Ovary (tissue), 9 donors: Measurements from ENCODE around the gene MAP3K7CL. TPM values are rescaled to one million over a fixed set of nuclear protein-coding genes. Genes with fewer than 3 reads are reported as not detected.

Experiments used
- DNase-seq, 5 donors: peaks; one replicate each; pipeline ENCODE4 v3.0.0-alpha.2; 2019 to 2020
- H3K27ac ChIP-seq, 2 donors: fragments of 200-600 bp; one replicate each; pipeline versions ENCODE4 v1.5.1 to v1.8.0; 2019 to 2022
- H3K27me3 ChIP-seq: fragments of 200-600 bp; one replicate; pipeline ENCODE4 v1.8.0; 2022
- H3K36me3 ChIP-seq: fragments of 200-600 bp; sonication (generic); one replicate; pipeline ENCODE4 v1.5.1; 2019
- H3K4me1 ChIP-seq: one replicate; pipeline ENCODE4 v1.8.1; 2013; ENCODE audit warnings: mild to moderate bottlenecking, moderate library complexity; ENCODE audit not compliant: insufficient read depth
- H3K4me3 ChIP-seq: fragments of 200-600 bp; sonication (generic); one replicate; pipeline ENCODE4 v1.5.1; 2017
- H3K9me3 ChIP-seq, 2 donors: fragments of 200-600 bp in 1 of 2; sonication (generic) in 1 of 2; one replicate each; pipeline versions ENCODE4 v1.5.1 to v1.8.1; 2013 to 2019; ENCODE audit warnings: mild to moderate bottlenecking in 1 of 2, moderate library complexity in 1 of 2
- CTCF ChIP-seq, 3 donors: fragments of 450-650 bp in 2 of 3; fragments of 200-600 bp in 1 of 3; IDR thresholded peaks; one replicate each; pipeline versions ENCODE4 v1.5.1 to v1.8.0; 2016 to 2022; ENCODE audit warnings: antibody characterized with exemption in 3 of 3, mild to moderate bottlenecking in 1 of 3
- EP300 ChIP-seq: sonication (generic); formaldehyde crosslinking; IDR thresholded peaks from one replicate; pipeline ENCODE4 v1.6.1; 2017; ENCODE audit warnings: antibody characterized with exemption
- POLR2A ChIP-seq: fragments of 450-650 bp; IDR thresholded peaks from one replicate; pipeline ENCODE4 v1.6.1; 2017; ENCODE audit warnings: antibody characterized with exemption, mild to moderate bottlenecking, moderate library complexity
- WGBS, 3 donors: extraction: QIAGEN DNeasy Blood & Tissue Kit in 1 of 3; methylation state at CpG; one replicate each; pipeline versions ENCODE4 v1.1.5 to v1.1.7; 2013 to 2017; 5-methylcytosine and 5-hydroxymethylcytosine counted together
- intact Hi-C, 4 donors: fragments of 100-400 bp; cut with DNase I; formaldehyde crosslinking; loops; one replicate each; pipeline versions ENCODE4 v1.11.0 to v1.15.1; 2022 to 2023
- polyA plus RNA-seq, 2 donors: library from polyadenylated mRNA; stranded (reverse); fragments of 200-250 nt in 1 of 2; fragments of 350-450 nt in 1 of 2; fragmentation: Illumina TruSeq in 1 of 2; extraction: RNeasy Lipid Tissue Mini Kit (QIAGEN cat#74804) in 1 of 2; gene quantifications; one replicate each; pipeline ENCODE4 v1.2.3, GENCODE V29; 2013 to 2014
- total RNA-seq, 7 donors: library from RNA; depleted of rRNA in 2 of 7; stranded (reverse); fragments of >200 nt in 2 of 7; fragmentation: NEBNext Ultra II Directional in 3 of 7; extraction: Animal tissue kit (Norgen Biotek cat#: 25700) in 3 of 7; gene quantifications; one replicate each; pipeline versions ENCODE4 v1.1.0 to v1.2.4, GENCODE V29; 2016 to 2023
- donor health status: DM: no; HTN: no; CAD: no; lungs with moderate emphysema.
- donor health status: DM: no; HTN: no; CAD: no.
- donor health status: Bipolar disorder and iron deficiency.
- donor health status: DM: yes; HTN: yes; CAD: no.
- donor health status: DM: no; HTN: no; CAD: no.
- donor health status: DM: yes; HTN: yes; CAD: no.

MAP3K7CL gene
- total and polyA plus RNA-seq, 9 donors, result 3.0 to 18.6 (median 6.7) TPM

GRCh38 chr21:29146726-29147125 is 16.3 kb downstream of the MAP3K7CL start:
- H3K27ac ChIP-seq, result no peak overlapping the region
- intact Hi-C loops, result no loop called here
- H3K27me3 ChIP-seq, result no peaks in the 10 kb centered on the region
- H3K9me3 ChIP-seq, result no peaks in the 10 kb centered on the region
- no peaks in the 10 kb centered on the region for H3K36me3 ChIP-seq
- TF ChIP-seq CTCF (IDR thresholded peaks at IDR 0.05), result no peak
- no peak for TF ChIP-seq POLR2A
- TF ChIP-seq EP300, result no peak
- WGBS, 3 donors, result 20 to 40% (median 38%) methylated on average over 1 of the region's 1 CpG
- no peak overlapping the region for H3K4me3 ChIP-seq
- peaks cover 2% of the 10 kb centered on the region for H3K4me1 ChIP-seq
- no peak for DNase-seq

- no peak for DNase-seq
- intact Hi-C loops, result no loop called here
- WGBS, 3 donors, result 85 to 91% (median 87%) methylated on average over 5 of the region's 5 CpGs
- Histone ChIP-seq H3K27ac (no peak overlapping the region), H3K4me1 (peaks cover 2% of the 10 kb centered on the region), H3K4me3 (no peak overlapping the region), H3K9me3 (no peaks in the 10 kb centered on the region), H3K36me3 (no peaks in the 10 kb centered on the region), H3K27me3 (no peaks in the 10 kb centered on the region)
- TF ChIP-seq EP300, result no peak
- no peak for TF ChIP-seq CTCF (IDR thresholded peaks at IDR 0.05)
- TF ChIP-seq POLR2A, result no peak
Measured at GRCh38 chr21:29148530-29148929, 18.1 kb downstream of the MAP3K7CL start.

- Histone ChIP-seq H3K27me3 (no peaks in the 10 kb centered on the region), H3K36me3 (no peaks in the 10 kb centered on the region), H3K9me3 (no peaks in the 10 kb centered on the region), H3K4me1 (peaks cover 2% of the 10 kb centered on the region), H3K27ac (no peak overlapping the region), H3K4me3 (no peak overlapping the region)
- WGBS, 3 donors, result 67 to 86% (median 74%) methylated on average over 3 of the region's 3 CpGs
- TF ChIP-seq EP300 (no peak), POLR2A (no peak), CTCF (IDR thresholded peaks at IDR 0.05) (no peak)
- DNase-seq, result no peak
- intact Hi-C loops, result no loop called here
Measured at GRCh38 chr21:29149808-29150425, 19.5 kb downstream of the MAP3K7CL start.

GRCh38 chr21:29151931-29152330 is 21.5 kb downstream of the MAP3K7CL start:
- Histone ChIP-seq H3K9me3 (no peaks in the 10 kb centered on the region), H3K4me3 (no peak overlapping the region), H3K4me1 (no peaks in the 10 kb centered on the region), H3K27me3 (no peaks in the 10 kb centered on the region), H3K36me3 (no peaks in the 10 kb centered on the region), H3K27ac (no peak overlapping the region)
- no peak for TF ChIP-seq POLR2A
- no peak for TF ChIP-seq EP300
- TF ChIP-seq CTCF (IDR thresholded peaks at IDR 0.05), result no peak
- no peak for DNase-seq
- 71 to 90% (median 74%) methylated on average over 3 of the region's 3 CpGs for WGBS, 3 donors
- intact Hi-C loops, result no loop called here
